GM23338 (cell line): ENCODE measurements around the gene MICAL3. TPM values are rescaled to one million over a fixed set of nuclear protein-coding genes. Genes with fewer than 3 reads are reported as not detected.
A peak's percentile ranks its signal among the peaks of the same experiment; 100 is the strongest.

Experiments
- ATAC-seq: fragments of 200-7000 bp; cut with Tn5 transposase; 3 replicates; pipeline ENCODE4 v1.9.1; 2020
- DNase-seq: peaks from one replicate; pipeline ENCODE4 v3.0.0-alpha.2; 2015; ENCODE audit warnings: low spot score
- H2AFZ ChIP-seq: fragments of 200-600 bp; sonication (generic); 2 replicates; pipeline ENCODE4 v1.8.0; 2016; ENCODE audit warnings: antibody characterized with exemption, mild to moderate bottlenecking, moderate library complexity
- H3F3A ChIP-seq: fragments of 200-600 bp; sonication (generic); replicated peaks from 2 replicates; pipeline ENCODE4 v1.8.0; 2017; ENCODE audit warnings: antibody characterized with exemption, mixed run types, low read depth
- H3K27ac ChIP-seq: fragments of 200-600 bp; sonication (generic); 2 replicates; pipeline ENCODE4 v1.6.1; 2016; ENCODE audit warnings: low read depth
- H3K27me3 ChIP-seq: fragments of 200-600 bp; sonication (generic); 2 replicates; pipeline ENCODE4 v1.8.0; 2016; ENCODE audit warnings: mild to moderate bottlenecking, mixed run types, moderate library complexity; ENCODE audit not compliant: insufficient read depth
- H3K36me3 ChIP-seq: fragments of 200-600 bp; sonication (generic); 2 replicates; pipeline ENCODE4 v1.8.0; 2016; ENCODE audit warnings: mild to moderate bottlenecking; ENCODE audit not compliant: insufficient read depth
- H3K4me1 ChIP-seq: fragments of 200-600 bp; sonication (generic); 2 replicates; pipeline ENCODE4 v1.8.0; 2016; ENCODE audit warnings: mild to moderate bottlenecking, moderate library complexity; ENCODE audit not compliant: insufficient read depth
- H3K4me2 ChIP-seq: fragments of 200-600 bp; sonication (generic); 2 replicates; pipeline ENCODE4 v1.7.1; 2017; ENCODE audit warnings: mixed run types
- H3K4me3 ChIP-seq: fragments of 200-600 bp; sonication (generic); 2 replicates; pipeline ENCODE4 v1.6.1; 2016; ENCODE audit warnings: mixed run types
- H3K79me2 ChIP-seq: fragments of 200-600 bp; sonication (generic); replicated peaks from 2 replicates; pipeline ENCODE4 v1.8.0; 2017; ENCODE audit warnings: mild to moderate bottlenecking; ENCODE audit not compliant: insufficient read depth
- H3K9me2 ChIP-seq: fragments of 200-600 bp; sonication (generic); 2 replicates; pipeline ENCODE4 v1.8.0; 2017; ENCODE audit not compliant: insufficient read depth
- H4K20me1 ChIP-seq: fragments of 200-600 bp; sonication (generic); replicated peaks from 2 replicates; pipeline ENCODE4 v1.8.0; 2017; ENCODE audit warnings: mild to moderate bottlenecking; ENCODE audit not compliant: insufficient read depth
- H3K27ac Mint-ChIP-seq: 2 replicates; pipeline ENCODE4 v1.8.0; 2020; ENCODE audit warnings: inconsistent platforms, mild to moderate bottlenecking, moderate library complexity, mixed read lengths
- H3K27me3 Mint-ChIP-seq: 3 replicates; pipeline ENCODE4 v1.8.0; 2022; ENCODE audit warnings: low read depth, mild to moderate bottlenecking, moderate library complexity, mixed read lengths, inconsistent platforms; ENCODE audit not compliant: insufficient read depth, poor library complexity
- H3K36me3 Mint-ChIP-seq: 3 replicates; pipeline ENCODE4 v1.8.0; 2021; ENCODE audit warnings: low read depth, mild to moderate bottlenecking, inconsistent platforms, moderate library complexity, mixed read lengths
- H3K4me1 Mint-ChIP-seq: 3 replicates; pipeline ENCODE4 v1.8.0; 2020; ENCODE audit warnings: mild to moderate bottlenecking, inconsistent platforms, mixed read lengths
- H3K4me3 Mint-ChIP-seq: 3 replicates; pipeline ENCODE4 v1.8.0; 2021; ENCODE audit warnings: moderate library complexity, mild to moderate bottlenecking, inconsistent platforms, mixed read lengths
- H3K9me3 Mint-ChIP-seq: 3 replicates; pipeline ENCODE4 v1.8.0; 2020; ENCODE audit warnings: moderate library complexity, mild to moderate bottlenecking, inconsistent platforms, mixed read lengths
- CREB1 ChIP-seq: fragments of 250-450 bp; sonication (Bioruptor Pico); IDR thresholded peaks from 2 replicates; pipeline ENCODE4 v1.5.0; 2020; ENCODE audit warnings: low read depth, mild to moderate bottlenecking, moderate library complexity
- CTCF ChIP-seq, 2 experiments: fragments of 200-600 bp in 1 of 2; sonication (generic) in 1 of 2; conservative IDR thresholded peaks; 2 replicates each; pipeline versions ENCODE4 v1.5.1 to v1.6.1; 2016 to 2017; ENCODE audit warnings: antibody characterized with exemption in 2 of 2, low read depth in 2 of 2, mild to moderate bottlenecking in 2 of 2, moderate library complexity in 1 of 2
- ETS1 ChIP-seq: IDR thresholded peaks from 2 replicates; pipeline ENCODE4 v1.6.1; 2016; ENCODE audit warnings: antibody characterized with exemption
- EZH2 ChIP-seq: fragments of 200-600 bp; sonication (generic); IDR thresholded peaks from one replicate; pipeline ENCODE4 v1.8.0; 2017; ENCODE audit warnings: antibody characterized with exemption, mild to moderate bottlenecking, low read depth; ENCODE audit not compliant: unreplicated experiment
- EZH2phosphoT487 ChIP-seq: fragments of 200-600 bp; sonication (generic); IDR thresholded peaks from one replicate; pipeline ENCODE4 v1.8.1; 2018; ENCODE audit warnings: antibody characterized with exemption; ENCODE audit not compliant: unreplicated experiment
- JUNB ChIP-seq: IDR thresholded peaks from one replicate; pipeline ENCODE4 v1.6.1; 2016; ENCODE audit warnings: antibody characterized with exemption; ENCODE audit not compliant: unreplicated experiment
- NANOG ChIP-seq: IDR thresholded peaks from 2 replicates; pipeline ENCODE4 v1.6.1; 2016; ENCODE audit warnings: antibody characterized with exemption, borderline replicate concordance
- POLR2AphosphoS5 ChIP-seq: IDR thresholded peaks from 2 replicates; pipeline ENCODE4 v1.6.1; 2016; ENCODE audit warnings: antibody characterized with exemption, low read depth
- STAT1 ChIP-seq: IDR thresholded peaks from one replicate; pipeline ENCODE4 v1.6.1; 2016; ENCODE audit warnings: antibody characterized with exemption; ENCODE audit not compliant: unreplicated experiment
- ZNF114 ChIP-seq: fragments of 250-450 bp; sonication (Bioruptor Pico); IDR thresholded peaks from 2 replicates; pipeline ENCODE4 v1.5.0; 2020; ENCODE audit warnings: mild to moderate bottlenecking, moderate library complexity
- polyA plus RNA-seq: library from polyadenylated mRNA; unstranded; fragments of >200 nt; fragmentation: Nextera tagmentation; extraction: Ambion mirVana; gene quantifications from 2 replicates; pipeline ENCODE4 v1.2.1, GENCODE V29; 2016
- total RNA-seq: library from RNA; depleted of rRNA; stranded (reverse); fragments of >200 nt; shearing (Covaris generic); gene quantifications from 2 replicates; pipeline ENCODE4 v1.2.3, GENCODE V29; 2014
- TF ChIP-seq, protein P1 (sequence below): fragments of 250-450 bp; sonication (Bioruptor Pico); IDR thresholded peaks from 2 replicates; pipeline ENCODE4 v1.5.0; 2020; ENCODE audit warnings: mild to moderate bottlenecking, moderate library complexity

MICAL3 gene
- total and polyA plus RNA-seq, 2 experiments from 2014 or later: 10.1 to 33.9 TPM

DNA sequence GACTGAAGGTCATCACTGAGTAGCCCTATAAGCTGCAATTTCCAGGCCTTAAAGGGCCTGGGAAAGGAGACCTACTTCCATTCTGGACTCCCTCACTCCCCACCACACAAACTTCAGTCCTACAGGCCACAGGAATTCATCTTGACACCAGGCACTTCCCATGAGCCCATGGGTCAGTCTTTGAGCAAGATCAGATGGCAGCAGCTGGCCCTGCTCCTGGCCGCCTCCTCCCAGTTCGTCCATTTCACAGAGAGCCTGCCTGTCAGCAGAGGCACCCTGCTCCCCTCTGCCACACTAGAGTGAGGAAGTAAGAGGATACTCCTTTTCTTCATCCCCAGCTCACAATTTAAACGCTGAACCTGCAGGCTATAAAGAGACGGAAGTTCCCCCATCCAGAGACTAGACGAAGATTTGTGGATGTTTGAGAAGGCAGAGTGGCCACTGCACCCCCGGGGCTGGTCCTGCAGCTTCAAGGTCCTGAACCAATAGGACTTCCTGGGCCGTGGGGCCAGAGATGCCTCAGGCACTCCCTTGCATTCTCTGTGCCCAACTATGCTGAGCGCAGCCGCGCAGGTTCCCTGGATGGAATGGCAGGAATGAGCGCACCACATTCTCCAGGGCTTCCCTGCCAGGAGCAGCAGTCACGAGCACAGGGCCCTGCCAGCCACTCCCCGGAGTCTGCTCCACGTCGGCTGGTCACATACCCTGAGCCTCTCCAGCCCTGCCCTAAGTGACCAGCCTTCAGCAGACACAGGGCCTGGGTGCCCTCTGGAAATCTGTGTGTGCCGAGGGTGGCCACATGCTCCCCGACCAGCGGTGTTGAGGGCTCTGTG lies 216.6 kb downstream of the MICAL3 start:
- no peak overlapping the region for H3K27ac ChIP-seq
- H3K27me3 ChIP-seq: no peaks in the 10 kb centered on the region
- Mint-ChIP-seq H3K27ac (no peak overlapping the region), H3K4me3 (no peak overlapping the region), H3K36me3 (peaks cover 7% of the 10 kb centered on the region), H3K27me3 (peaks cover 2% of the 10 kb centered on the region), H3K4me1 (peaks cover 9% of the 10 kb centered on the region; the same call in 2 of the 3 replicates), H3K9me3 (no peaks in the 10 kb centered on the region)
- TF ChIP-seq STAT1: no peak
- TF ChIP-seq ZNF114 (CRISPR knock-in tag): no peak
- TF ChIP-seq, protein P1, sequence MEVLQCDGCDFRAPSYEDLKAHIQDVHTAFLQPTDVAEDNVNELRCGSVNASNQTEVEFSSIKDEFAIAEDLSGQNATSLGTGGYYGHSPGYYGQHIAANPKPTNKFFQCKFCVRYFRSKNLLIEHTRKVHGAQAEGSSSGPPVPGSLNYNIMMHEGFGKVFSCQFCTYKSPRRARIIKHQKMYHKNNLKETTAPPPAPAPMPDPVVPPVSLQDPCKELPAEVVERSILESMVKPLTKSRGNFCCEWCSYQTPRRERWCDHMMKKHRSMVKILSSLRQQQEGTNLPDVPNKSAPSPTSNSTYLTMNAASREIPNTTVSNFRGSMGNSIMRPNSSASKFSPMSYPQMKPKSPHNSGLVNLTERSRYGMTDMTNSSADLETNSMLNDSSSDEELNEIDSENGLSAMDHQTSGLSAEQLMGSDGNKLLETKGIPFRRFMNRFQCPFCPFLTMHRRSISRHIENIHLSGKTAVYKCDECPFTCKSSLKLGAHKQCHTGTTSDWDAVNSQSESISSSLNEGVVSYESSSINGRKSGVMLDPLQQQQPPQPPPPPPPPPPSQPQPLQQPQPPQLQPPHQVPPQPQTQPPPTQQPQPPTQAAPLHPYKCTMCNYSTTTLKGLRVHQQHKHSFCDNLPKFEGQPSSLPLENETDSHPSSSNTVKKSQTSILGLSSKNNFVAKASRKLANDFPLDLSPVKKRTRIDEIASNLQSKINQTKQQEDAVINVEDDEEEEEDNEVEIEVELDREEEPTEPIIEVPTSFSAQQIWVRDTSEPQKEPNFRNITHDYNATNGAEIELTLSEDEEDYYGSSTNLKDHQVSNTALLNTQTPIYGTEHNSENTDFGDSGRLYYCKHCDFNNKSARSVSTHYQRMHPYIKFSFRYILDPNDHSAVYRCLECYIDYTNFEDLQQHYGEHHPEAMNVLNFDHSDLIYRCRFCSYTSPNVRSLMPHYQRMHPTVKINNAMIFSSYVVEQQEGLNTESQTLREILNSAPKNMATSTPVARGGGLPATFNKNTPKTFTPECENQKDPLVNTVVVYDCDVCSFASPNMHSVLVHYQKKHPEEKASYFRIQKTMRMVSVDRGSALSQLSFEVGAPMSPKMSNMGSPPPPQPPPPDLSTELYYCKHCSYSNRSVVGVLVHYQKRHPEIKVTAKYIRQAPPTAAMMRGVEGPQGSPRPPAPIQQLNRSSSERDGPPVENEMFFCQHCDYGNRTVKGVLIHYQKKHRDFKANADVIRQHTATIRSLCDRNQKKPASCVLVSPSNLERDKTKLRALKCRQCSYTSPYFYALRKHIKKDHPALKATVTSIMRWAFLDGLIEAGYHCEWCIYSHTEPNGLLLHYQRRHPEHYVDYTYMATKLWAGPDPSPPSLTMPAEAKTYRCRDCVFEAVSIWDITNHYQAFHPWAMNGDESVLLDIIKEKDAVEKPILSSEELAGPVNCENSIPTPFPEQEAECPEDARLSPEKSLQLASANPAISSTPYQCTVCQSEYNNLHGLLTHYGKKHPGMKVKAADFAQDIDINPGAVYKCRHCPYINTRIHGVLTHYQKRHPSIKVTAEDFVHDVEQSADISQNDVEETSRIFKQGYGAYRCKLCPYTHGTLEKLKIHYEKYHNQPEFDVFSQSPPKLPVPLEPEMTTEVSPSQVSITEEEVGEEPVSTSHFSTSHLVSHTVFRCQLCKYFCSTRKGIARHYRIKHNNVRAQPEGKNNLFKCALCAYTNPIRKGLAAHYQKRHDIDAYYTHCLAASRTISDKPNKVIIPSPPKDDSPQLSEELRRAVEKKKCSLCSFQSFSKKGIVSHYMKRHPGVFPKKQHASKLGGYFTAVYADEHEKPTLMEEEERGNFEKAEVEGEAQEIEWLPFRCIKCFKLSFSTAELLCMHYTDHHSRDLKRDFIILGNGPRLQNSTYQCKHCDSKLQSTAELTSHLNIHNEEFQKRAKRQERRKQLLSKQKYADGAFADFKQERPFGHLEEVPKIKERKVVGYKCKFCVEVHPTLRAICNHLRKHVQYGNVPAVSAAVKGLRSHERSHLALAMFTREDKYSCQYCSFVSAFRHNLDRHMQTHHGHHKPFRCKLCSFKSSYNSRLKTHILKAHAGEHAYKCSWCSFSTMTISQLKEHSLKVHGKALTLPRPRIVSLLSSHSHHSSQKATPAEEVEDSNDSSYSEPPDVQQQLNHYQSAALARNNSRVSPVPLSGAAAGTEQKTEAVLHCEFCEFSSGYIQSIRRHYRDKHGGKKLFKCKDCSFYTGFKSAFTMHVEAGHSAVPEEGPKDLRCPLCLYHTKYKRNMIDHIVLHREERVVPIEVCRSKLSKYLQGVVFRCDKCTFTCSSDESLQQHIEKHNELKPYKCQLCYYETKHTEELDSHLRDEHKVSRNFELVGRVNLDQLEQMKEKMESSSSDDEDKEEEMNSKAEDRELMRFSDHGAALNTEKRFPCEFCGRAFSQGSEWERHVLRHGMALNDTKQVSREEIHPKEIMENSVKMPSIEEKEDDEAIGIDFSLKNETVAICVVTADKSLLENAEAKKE (CRISPR knock-in tag): no peak
- TF ChIP-seq NANOG: no peak
- TF ChIP-seq CTCF (conservative IDR thresholded peaks at IDR 0.05; ENCODE audit: low read depth in 2 of 2): no peak
- no peak for TF ChIP-seq ETS1
- TF ChIP-seq POLR2AphosphoS5: no peak
- no peak for TF ChIP-seq CREB1 (CRISPR knock-in tag)
- no peak for TF ChIP-seq JUNB
- no peak for TF ChIP-seq EZH2phosphoT487
- no peak for TF ChIP-seq EZH2
- no peak overlapping the region for H2AFZ ChIP-seq
- H3F3A ChIP-seq: 0 out of 2 replicates have a peak, but pooled peaks cover 3% of the 10 kb centered on the region
- H3K79me2 ChIP-seq: no peaks in the 10 kb centered on the region
- DNase-seq: no peak
- H3K4me1 ChIP-seq: no peaks in the 10 kb centered on the region
- no peaks in the 10 kb centered on the region for H4K20me1 ChIP-seq
- H3K4me3 ChIP-seq: no peak overlapping the region
- ATAC-seq: peak; percentile 31; the same call in 1 of the 3 replicates
- H3K36me3 ChIP-seq: peaks cover 5% of the 10 kb centered on the region; the same call in 1 of the 2 replicates
- no peak overlapping the region for H3K4me2 ChIP-seq
- H3K9me2 ChIP-seq: no peaks in the 10 kb centered on the region
